Pulmonary artery endothelial cell (primary cell): Measurements from ENCODE around the gene EHBP1. TPM values are rescaled to one million over a fixed set of nuclear protein-coding genes. Genes with fewer than 3 reads are reported as not detected.
"Not testable (repeated sequence)": the region's sequence is repeated elsewhere in the genome, so short reads cannot be mapped to it uniquely, and the experiment has no call there.

Experiments
- DNase-seq: peaks from one replicate; pipeline ENCODE4 v3.0.0-alpha.2; 2011; ENCODE audit warnings: low read depth, low spot score
- total RNA-seq: library from RNA; depleted of rRNA; stranded (reverse); fragments of >200 nt; gene quantifications from 2 replicates; pipeline ENCODE4 v1.2.3, GENCODE V29; 2014

EHBP1 gene
- total RNA-seq, 1 donor from 2014 or later: 22.2 TPM

DNA sequence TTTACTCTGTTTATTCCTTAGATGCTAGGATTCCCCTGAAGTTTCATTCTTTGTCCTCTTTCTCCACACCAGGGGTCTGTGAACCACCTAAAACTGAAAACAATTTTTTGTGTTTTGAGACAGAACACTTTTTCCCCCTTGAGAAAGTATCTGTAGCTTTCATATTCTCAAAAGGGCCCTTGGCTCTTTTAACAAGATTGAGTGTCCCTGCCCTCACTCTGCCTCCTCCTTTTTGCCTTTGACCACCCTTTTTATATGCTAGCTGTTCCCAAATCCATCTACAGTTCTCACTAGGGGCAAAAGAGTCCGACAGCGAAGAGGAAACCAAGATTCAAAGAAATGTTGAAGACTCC is 883 bp upstream of the EHBP1 start:
- DNase-seq: no peak

DNA sequence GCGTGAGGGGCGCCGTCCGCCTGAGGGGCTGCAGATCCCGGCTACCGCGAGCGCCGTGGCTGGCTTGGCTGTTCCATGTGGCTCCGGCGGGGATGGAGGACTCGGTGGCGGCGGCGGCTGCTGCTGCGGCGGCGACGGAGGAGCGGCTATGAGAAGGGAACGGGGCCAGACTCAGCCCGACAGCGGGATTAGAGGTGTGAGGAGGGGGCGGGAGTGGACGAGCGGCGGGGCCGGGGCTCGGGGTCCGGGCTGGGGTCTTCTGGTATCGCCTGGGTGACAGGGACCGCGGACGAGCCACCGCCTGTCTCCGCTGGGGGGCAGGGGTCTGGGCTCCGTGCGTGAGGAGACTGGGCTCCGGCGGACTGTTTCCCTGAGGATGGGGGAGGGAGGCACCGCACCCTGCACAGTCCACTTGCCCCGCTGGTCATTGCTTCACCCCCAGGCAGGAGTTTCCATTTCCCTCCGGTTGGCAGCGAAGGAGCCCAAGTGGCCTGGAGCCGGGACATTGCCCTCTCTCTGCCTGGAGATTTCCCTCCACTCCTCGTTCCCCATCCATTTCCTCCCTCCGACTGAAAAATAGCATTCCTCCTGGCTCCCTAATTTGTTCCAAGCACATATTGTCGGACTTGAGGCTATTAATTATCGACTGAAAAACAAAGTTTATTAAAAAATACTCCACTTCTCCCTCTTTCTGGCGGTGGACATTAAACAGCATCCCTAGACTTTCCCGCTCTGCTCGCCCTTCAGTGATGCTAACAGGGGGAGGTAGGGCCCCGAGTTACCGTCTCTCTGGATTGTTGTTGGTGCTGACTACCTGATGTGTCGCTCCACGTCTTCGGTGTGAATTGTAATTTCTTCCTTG is 577 bp downstream of the EHBP1 start:
- no peak for DNase-seq

DNA sequence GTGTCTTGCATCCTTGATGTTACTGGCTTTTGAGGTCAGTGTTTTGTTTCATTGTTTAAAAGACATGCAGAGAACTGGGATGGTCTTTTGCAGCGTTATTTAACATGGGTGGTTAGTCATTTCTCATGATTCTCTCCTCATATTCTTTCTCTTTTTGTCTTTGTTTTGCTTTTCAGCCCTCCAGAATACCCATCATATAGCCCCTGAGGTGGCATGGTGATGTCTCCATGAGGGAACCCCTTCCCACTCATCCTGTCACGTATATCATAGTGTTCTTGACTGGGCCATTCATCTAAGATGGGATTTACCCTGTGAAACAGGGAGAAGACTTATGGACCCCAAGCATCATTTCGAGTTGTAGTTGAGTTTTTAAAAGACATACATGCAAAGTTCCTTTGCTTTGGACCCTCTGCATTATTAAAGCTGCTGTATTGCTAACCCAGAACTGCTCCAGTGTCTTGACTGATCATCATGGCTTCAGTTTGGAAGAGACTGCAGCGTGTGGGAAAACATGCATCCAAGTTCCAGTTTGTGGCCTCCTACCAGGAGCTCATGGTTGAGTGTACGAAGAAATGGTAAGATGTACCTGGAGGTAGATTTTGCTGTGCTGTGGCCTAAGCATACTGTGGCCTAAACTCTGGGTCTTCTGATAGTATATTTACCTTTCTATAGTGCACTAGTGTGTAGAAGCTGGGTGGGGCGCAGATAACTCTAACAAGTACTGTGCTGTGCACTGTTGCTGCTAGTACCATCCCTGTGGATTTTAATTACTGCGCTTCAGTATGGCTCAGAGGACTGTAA is 1.4 kb downstream of the EHBP1 start:
- DNase-seq: no peak

DNA sequence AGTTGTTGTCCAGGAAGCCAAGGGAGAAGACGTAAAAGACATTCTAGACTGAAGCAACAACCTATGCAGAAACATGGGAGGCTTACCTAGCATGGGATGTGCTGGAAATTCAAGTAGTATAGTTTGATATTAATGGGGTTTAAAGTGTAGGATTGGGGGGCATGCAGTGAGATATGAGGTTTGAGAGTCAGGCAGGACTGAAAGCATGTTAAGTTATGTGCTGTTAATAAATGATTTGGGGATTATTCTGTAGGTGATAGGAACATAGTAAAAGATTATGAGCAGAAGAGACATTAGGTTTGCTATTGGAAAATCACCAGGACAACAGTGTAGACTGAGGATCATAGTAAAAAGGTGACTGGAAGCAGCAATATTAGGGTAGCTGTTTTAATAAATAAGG is 3.2 kb downstream of the EHBP1 start:
- no peak for DNase-seq

- DNase-seq: no peak
Observed at GRCh38 chr2:62711832-62712494, 6.5 kb downstream of the EHBP1 start.

GRCh38 chr2:62713196-62713595 is 7.7 kb downstream of the EHBP1 start:
- not testable (repeated sequence) for DNase-seq

- no peak for DNase-seq
Observed at GRCh38 chr2:62713837-62714236, 8.3 kb downstream of the EHBP1 start.

DNA sequence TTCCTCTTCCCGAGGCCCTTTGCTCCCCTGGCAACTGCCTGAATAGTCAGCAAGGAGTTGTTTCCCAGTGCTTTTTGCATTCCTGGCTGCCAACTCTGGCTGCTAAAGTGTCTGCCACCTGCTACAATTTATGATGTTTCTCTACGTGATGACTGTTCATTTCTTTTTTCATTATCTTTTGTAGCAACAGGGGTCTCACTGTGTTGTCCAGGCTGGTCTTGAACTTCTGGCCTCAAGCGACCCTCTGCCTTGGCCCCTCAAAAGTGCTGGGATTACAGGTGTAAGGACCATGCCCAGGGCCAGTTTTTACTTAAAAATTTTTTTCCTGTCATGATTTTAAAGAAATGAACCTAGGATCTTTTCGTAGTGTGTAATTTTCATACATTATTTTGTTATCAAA is 11.3 kb downstream of the EHBP1 start:
- DNase-seq: no peak

GRCh38 chr2:62717503-62718081 is 12.1 kb downstream of the EHBP1 start:
- DNase-seq: no peak

- DNase-seq: no peak
Observed at GRCh38 chr2:62718225-62718822, 12.8 kb downstream of the EHBP1 start.

DNA sequence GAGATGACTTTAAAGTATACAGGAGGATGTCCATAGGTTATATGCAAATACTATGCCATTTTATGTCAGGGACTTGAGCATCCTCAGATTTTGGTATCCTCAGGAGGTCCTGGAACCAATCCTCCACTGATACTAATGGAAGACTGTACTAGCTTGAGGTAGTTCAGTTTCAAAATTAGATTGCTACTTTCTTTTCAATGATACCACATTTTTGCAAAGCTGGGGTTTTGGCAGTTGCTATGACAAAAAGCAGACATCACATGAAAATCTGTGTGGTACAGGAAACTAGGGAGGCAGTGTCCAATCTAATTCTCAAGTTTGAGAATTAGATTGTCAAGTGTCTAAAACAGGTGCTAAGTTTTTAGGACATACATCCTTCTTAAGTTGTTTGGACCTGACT is 14.2 kb downstream of the EHBP1 start:
- DNase-seq: no peak

DNA sequence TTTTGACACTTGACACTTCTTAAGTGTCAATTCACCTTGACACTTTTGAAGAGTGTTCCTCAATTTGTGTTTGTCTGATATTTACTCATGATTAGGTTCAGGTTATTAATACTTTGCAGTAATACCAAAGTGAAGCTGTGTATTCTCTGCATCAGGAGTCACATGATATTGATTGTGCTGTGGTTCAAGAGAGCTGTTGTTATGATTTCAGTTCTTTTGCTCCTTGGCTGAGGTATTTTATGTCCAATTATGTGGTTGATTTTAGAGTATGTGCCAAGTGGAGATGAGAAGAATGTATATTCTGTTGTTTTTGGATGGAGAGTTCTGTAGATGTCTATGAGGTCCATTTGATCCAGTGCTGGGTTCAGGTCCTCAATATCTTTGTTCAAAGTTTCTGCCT is 17.2 kb downstream of the EHBP1 start:
- DNase-seq: no peak

DNA sequence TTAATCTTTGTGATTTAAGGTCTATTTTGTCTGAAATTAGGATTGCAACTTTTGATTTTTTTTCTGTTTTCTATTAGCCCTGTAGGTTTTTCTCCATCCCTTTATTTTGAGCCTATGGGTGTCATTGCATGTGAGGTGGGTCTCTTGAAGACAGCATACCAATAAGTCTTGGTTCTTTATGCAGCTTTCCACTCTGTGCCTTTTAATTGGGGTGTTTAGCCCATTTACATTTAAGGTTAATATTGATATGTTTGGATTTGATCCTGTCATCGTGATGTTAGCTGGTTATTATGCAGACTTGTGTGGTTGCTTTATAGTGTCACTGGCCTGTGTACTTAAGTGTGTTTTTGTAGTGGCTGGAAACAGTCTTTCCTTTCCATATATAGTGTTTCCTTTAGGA is 17.7 kb downstream of the EHBP1 start:
- DNase-seq: no peak

- no peak for DNase-seq
Observed at GRCh38 chr2:62724106-62724505, 18.6 kb downstream of the EHBP1 start.

GRCh38 chr2:62724886-62725711 is 19.6 kb downstream of the EHBP1 start:
- no peak for DNase-seq

- no peak for DNase-seq
Observed at GRCh38 chr2:62725712-62726055, 20.2 kb downstream of the EHBP1 start.

DNA sequence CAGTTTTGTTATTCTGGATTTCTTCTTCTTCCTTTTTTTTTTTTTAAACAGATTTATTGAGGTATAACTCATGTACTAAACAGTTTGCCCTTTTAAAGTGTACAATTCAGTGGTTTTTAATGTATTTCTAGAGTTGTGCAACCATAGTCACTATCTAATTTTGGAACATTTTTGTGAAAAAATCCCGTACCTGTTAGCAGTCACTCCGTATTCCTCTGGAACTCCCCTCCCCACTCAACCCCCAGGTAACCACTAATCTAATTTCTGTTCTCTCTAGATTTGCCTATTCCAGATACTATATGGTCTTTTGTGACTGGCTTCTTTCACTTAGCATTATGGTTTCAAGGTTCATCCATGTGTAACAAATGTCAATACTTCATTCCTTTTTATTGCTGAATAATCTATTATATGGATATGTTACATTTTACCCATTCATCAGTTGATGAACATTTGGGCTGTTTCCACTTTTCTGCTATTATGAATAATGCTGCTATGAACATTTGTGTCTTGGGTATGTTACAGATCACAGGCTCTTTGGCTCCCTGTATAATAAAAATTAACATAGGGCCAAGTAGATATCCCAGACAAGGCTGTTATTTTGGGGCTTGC is 21.9 kb downstream of the EHBP1 start:
- DNase-seq: no peak

GRCh38 chr2:62727876-62728566 is 22.5 kb downstream of the EHBP1 start:
- DNase-seq: no peak

- no peak for DNase-seq
Observed at GRCh38 chr2:62731275-62731674, 25.8 kb downstream of the EHBP1 start.
